Retinal pigment epithelial cell (primary cell): Measurements from ENCODE around the gene ARVCF.

Source experiments
- DNase-seq: peaks from one replicate; pipeline ENCODE4 v3.0.0-alpha.2; 2010; ENCODE audit warnings: low read depth
- H3K4me3 ChIP-seq: 2 replicates; pipeline ENCODE4 v1.5.1; 2011; ENCODE audit warnings: mild to moderate bottlenecking, low read length, control low read depth, moderate library complexity
- TF ChIP-seq, protein P1 (sequence below): conservative IDR thresholded peaks from 2 replicates; pipeline ENCODE4 v1.5.1; 2011; ENCODE audit warnings: low read depth, low read length, control low read depth, inconsistent platforms

ARVCF gene

DNA sequence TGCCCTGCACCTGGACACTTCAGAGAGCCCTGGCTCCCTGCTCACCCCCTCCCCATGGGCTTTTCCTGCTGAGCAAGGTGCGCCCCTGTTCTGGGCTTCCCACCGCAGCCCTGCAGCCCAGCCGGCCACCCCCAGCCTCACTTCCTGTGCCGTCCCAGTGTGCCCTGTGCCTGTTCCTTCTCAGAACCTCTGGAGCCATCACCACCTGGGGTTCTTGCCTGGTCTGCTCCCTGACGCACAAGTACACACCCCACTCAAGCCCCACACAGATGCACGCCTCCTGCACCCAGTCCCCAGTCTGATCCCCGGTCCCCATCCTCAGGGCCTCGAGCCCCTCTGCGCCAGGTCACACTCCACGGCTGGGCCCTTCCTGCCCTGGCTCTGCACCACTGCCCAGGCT, 39.5 kb upstream of the ARVCF start:
- no peak for DNase-seq
- H3K4me3 ChIP-seq = no peak overlapping the region
- TF ChIP-seq, protein P1, sequence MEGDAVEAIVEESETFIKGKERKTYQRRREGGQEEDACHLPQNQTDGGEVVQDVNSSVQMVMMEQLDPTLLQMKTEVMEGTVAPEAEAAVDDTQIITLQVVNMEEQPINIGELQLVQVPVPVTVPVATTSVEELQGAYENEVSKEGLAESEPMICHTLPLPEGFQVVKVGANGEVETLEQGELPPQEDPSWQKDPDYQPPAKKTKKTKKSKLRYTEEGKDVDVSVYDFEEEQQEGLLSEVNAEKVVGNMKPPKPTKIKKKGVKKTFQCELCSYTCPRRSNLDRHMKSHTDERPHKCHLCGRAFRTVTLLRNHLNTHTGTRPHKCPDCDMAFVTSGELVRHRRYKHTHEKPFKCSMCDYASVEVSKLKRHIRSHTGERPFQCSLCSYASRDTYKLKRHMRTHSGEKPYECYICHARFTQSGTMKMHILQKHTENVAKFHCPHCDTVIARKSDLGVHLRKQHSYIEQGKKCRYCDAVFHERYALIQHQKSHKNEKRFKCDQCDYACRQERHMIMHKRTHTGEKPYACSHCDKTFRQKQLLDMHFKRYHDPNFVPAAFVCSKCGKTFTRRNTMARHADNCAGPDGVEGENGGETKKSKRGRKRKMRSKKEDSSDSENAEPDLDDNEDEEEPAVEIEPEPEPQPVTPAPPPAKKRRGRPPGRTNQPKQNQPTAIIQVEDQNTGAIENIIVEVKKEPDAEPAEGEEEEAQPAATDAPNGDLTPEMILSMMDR = no peak

DNA sequence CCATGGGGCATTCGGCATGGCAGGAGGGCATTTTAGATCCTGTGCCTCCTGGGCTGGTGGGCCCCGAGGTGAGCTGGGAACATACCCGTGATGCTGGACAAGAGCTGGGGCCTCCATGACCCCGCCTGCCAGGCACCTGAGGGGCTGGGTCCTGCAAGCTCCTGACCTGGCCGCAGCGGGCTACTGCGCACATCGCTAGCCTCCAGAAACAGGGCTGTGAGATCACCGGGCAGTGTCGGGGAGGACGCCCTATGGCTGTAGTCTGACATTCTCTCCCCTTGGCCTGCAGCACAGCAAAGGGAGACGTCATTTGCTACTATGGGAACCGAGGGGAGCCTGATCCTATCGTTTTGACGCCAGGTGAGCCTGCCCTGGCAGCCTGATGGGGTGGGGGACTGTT, 39.0 kb upstream of the ARVCF start:
- H3K4me3 ChIP-seq = no peak overlapping the region
- TF ChIP-seq, protein P1 = no peak

DNA sequence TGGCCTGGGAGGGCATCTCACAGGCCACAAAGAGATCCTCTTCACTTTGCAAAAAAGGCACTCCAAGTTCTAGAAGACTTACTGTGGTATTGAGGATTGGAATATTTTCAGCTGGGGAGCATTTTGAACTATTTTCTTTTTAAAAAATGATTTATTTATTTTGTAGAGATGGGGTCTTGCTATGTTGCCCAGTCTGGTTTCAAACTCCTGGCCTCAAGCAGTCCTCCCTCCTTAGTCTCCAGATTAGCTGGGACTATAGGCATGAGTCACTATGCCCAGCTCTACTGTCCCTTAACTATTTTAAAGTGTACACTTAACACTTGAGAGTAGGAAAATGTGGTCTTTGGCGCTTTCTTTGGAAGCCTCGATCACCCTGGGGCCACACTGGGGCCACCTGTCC, 38.5 kb upstream of the ARVCF start:
- TF ChIP-seq, protein P1 = no peak
- DNase-seq = no peak
- H3K4me3 ChIP-seq = no peak overlapping the region

More for the DNA sequence above, 39.0 kb upstream of the ARVCF start:
- no peak for DNase-seq

DNA sequence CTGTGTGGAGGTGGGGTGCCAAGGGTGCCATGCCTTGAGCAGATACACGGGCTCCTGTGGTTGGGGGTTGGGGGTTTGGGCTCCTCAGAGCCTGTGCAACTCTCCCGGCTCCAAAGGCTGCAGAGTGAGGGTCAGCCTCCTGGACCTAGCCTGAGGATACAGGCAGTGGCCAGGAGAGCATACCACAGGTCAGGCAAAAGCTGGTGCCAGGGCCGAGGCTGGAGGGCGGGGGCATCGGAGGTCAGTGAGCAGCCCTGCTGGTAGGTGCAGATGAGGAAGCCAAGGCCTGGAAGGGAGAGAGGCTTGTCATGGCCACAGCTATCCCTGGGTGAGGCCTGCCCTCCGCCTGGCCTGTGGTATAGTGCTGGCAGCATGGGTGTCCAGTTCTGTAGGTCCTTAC, 37.9 kb upstream of the ARVCF start:
- DNase-seq = no peak
- H3K4me3 ChIP-seq = no peak overlapping the region
- TF ChIP-seq, protein P1 = no peak

DNA sequence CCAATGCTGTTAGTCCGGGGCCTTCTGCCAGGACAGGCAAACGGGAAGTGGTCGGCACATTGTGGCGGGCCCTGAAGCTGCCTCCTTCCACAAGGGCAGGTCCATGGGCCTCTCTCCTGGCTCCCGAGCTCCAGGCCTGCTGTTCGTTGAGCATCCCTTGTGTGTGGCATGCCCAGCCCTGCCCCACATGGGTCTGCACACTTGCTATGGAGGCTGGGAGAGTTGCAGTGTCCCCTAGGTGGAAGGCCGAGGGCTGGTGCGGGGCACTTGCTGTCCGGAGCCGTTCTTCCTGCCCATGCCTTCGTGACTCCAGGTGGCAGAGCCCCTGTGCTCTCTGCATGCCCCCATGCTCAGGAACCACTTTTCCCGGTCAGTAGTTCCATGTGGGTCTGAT, 37.4 kb upstream of the ARVCF start:
- TF ChIP-seq, protein P1 = no peak
- DNase-seq = no peak
- no peak overlapping the region for H3K4me3 ChIP-seq

DNA sequence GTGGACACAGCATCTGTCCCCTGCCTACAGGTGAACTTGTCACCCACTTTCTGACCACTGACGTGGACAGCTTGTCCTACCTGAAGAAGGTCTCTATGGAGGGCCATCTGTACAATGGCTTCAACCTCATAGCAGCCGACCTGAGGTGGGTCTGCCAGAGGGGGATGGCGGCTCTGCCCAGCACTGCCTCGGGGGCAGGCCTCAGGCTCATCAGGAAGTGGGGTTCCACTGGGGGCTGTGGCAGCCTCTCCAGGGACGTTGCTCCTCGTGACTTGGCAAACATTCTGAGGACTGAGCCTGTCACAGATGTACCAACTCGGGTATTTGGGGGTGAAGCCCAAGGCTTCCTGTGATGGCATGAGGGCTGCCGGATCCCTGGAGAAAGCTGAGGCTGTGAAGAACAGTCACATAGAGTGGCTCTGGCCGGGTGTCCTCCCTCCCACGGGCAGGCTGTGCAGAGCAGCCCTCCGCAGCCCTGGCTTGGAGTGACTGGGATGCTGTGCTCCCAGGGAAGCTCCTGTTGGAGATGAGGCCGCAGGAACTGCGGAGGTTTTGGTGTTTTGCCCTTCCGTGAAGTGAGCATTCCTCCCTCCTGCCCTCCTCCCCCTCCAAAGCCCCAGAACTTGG, 36.9 kb upstream of the ARVCF start:
- H3K4me3 ChIP-seq = no peak overlapping the region
- DNase-seq = no peak
- TF ChIP-seq, protein P1 = no peak
